Smooth muscle cell of the pulmonary artery (primary cell): ENCODE results near the gene S100A9. TPM values are rescaled to one million over a fixed set of nuclear protein-coding genes. Genes with fewer than 3 reads are reported as not detected.

Experiments
- total RNA-seq: library from RNA; depleted of rRNA; stranded (reverse); fragments of >200 nt; gene quantifications from 2 replicates; pipeline ENCODE4 v1.2.3, GENCODE V29; 2014

The S100A9 gene
- total RNA-seq, result 0.56 TPM in 1 of 2 replicates, not detected in the other

GRCh38 chr1:153357853-153358690 lies at the start of gene S100A9:
Gene S100A9, plus strand, starts transcription at chr1:153357854. Its CDS starts 430 bp downstream, at chr1:153358284.

GRCh38 chr1:153312570-153313186 lies 45.0 kb upstream of the S100A9 start, which contains the start of gene PGLYRP3:
Gene PGLYRP3, minus strand, starts transcription at chr1:153312952. Its CDS starts 2,287 bp downstream, at chr1:153310665.

GRCh38 chr1:153348511-153349362 lies 8.9 kb upstream of the S100A9 start, which contains the start of gene PGLYRP4:
Gene PGLYRP4, minus strand, starts transcription at chr1:153348841. Its CDS starts 909 bp downstream, at chr1:153347932.

GRCh38 chr1:153375511-153375910 lies 17.9 kb downstream of the S100A9 start, which contains the start of gene S100A12:
Gene S100A12, minus strand, starts transcription at chr1:153375621. Its CDS starts 1,029 bp downstream, at chr1:153374592.

GRCh38 chr1:153390938-153391710 lies 33.5 kb downstream of the S100A9 start, which contains the start of gene S100A8:
Gene S100A8, minus strand, starts transcription at chr1:153391073. Its CDS starts 538 bp downstream, at chr1:153390535.

Other genes with a start within 250 kb of the S100A9 start
- not detected in 2 replicates for gene SPRR2F, start 244.3 kb upstream of the S100A9 start, total RNA-seq
- not detected in 2 replicates for gene SPRR2G, start 207.0 kb upstream of the S100A9 start, total RNA-seq
- gene LELP1, start 154.4 kb upstream of the S100A9 start, total RNA-seq, result not detected in 2 replicates
- gene PRR9, start 140.3 kb upstream of the S100A9 start, total RNA-seq, result 0.23 TPM in 1 of 2 replicates, not detected in the other
- not detected in 2 replicates for gene LORICRIN, start 98.2 kb upstream of the S100A9 start, total RNA-seq
- gene PGLYRP3, start 44.9 kb upstream of the S100A9 start, total RNA-seq, result not detected in 2 replicates
- not detected in 2 replicates for gene PGLYRP4, start 9.0 kb upstream of the S100A9 start, total RNA-seq
- gene S100A12, start 17.8 kb downstream of the S100A9 start, total RNA-seq, result not detected in 2 replicates
- gene S100A8, start 33.2 kb downstream of the S100A9 start, total RNA-seq, result not detected in 2 replicates
- gene S100A7A, start 58.7 kb downstream of the S100A9 start, total RNA-seq, result not detected in 2 replicates
- not detected in 2 replicates for gene S100A7, start 102.8 kb downstream of the S100A9 start, total RNA-seq
- gene S100A6, start 178.1 kb downstream of the S100A9 start, total RNA-seq, result 822 and 1,175 TPM in 2 replicates
- gene S100A5, start 183.1 kb downstream of the S100A9 start, total RNA-seq, result 0.26 TPM in 1 of 2 replicates, not detected in the other
- gene S100A4, start 188.0 kb downstream of the S100A9 start, total RNA-seq, result 41.0 and 113 TPM in 2 replicates
- 1.7 and 4.4 TPM in 2 replicates for gene S100A3, start 191.4 kb downstream of the S100A9 start, total RNA-seq
- 0.98 and 2.4 TPM in 2 replicates for gene S100A2, start 208.0 kb downstream of the S100A9 start, total RNA-seq